Upper lobe of left lung (tissue), 4 donors: ENCODE results near the gene LIPC.

ENCODE experiments used
- CTCF ChIP-seq, 6 experiments: fragments of 450-650 bp in 4 of 6; fragments of 200-600 bp in 2 of 6; sonication (generic) in 2 of 6; IDR thresholded peaks; one replicate each; pipeline ENCODE4 v1.5.1; 2016 to 2019; ENCODE audit warnings: antibody characterized with exemption in 6 of 6
- EP300 ChIP-seq, 4 donors: sonication (generic); formaldehyde crosslinking; IDR thresholded peaks; one replicate each; pipeline ENCODE4 v1.5.1; 2017; ENCODE audit warnings: antibody characterized with exemption in 4 of 4, control low read depth in 2 of 4
- POLR2A ChIP-seq, 4 donors: fragments of 450-650 bp; IDR thresholded peaks; one replicate each; pipeline ENCODE4 v1.5.1; 2016 to 2017; ENCODE audit warnings: antibody characterized with exemption in 4 of 4, mild to moderate bottlenecking in 2 of 4
- POLR2AphosphoS5 ChIP-seq, 2 donors: sonication (generic); formaldehyde crosslinking; IDR thresholded peaks; one replicate each; pipeline ENCODE4 v1.5.1; 2017; ENCODE audit warnings: antibody characterized with exemption in 2 of 2

GRCh38 chr15:58472821-58473581 lies 41.2 kb downstream of the LIPC start:
- TF ChIP-seq POLR2AphosphoS5 (IDR thresholded peaks at IDR 0.05) (no peak), CTCF (IDR thresholded peaks at IDR 0.05) (no peak), EP300 (IDR thresholded peaks at IDR 0.05) (no peak), POLR2A (IDR thresholded peaks at IDR 0.05) (no peak)
